Neural cell (in vitro differentiated cells): ENCODE measurements around the gene HLA-F. TPM values are rescaled to one million over a fixed set of nuclear protein-coding genes. Genes with fewer than 3 reads are reported as not detected.

Experiments used
- H2AFZ ChIP-seq: fragments of 200-600, 300-800 bp; sonication (generic), shearing (Covaris generic); 2 replicates; pipeline ENCODE4 v1.6.0; 2014; ENCODE audit warnings: low read depth, mild to moderate bottlenecking, antibody characterized with exemption, low read length, moderate library complexity
- H3F3A ChIP-seq: fragments of 200-600 bp; shearing (Covaris generic); 2 replicates; pipeline ENCODE4 v1.6.1; 2016; ENCODE audit warnings: mild to moderate bottlenecking, moderate library complexity, mixed read lengths, antibody characterized with exemption, low read length; ENCODE audit not compliant: insufficient read depth, poor library complexity, severe bottlenecking
- H3K27ac ChIP-seq: fragments of 200-600, 300-800 bp; sonication (generic), shearing (Covaris generic); 2 replicates; pipeline ENCODE4 v1.5.1; 2014; ENCODE audit warnings: mild to moderate bottlenecking, low read length, moderate library complexity
- H3K27me3 ChIP-seq: fragments of 300-800, 200-600 bp; sonication (generic), shearing (Covaris generic); 2 replicates; pipeline ENCODE4 v1.6.0; 2014; ENCODE audit warnings: mild to moderate bottlenecking, low read depth, low read length, moderate library complexity; ENCODE audit not compliant: insufficient read depth
- H3K36me3 ChIP-seq: fragments of 300-800, 200-600 bp; sonication (generic), shearing (Covaris generic); 2 replicates; pipeline ENCODE4 v1.5.1; 2014; ENCODE audit warnings: mild to moderate bottlenecking, antibody characterized with exemption, low read length, moderate library complexity; ENCODE audit not compliant: insufficient read depth
- H3K4me2 ChIP-seq: fragments of 300-800, 200-600 bp; sonication (generic), shearing (Covaris generic); 2 replicates; pipeline ENCODE4 v1.6.0; 2014; ENCODE audit warnings: mild to moderate bottlenecking, low read length
- H3K4me3 ChIP-seq: fragments of 300-800, 200-600 bp; sonication (generic), shearing (Covaris generic); 2 replicates; pipeline ENCODE4 v1.5.1; 2014; ENCODE audit warnings: mild to moderate bottlenecking, low read length, moderate library complexity
- H3K79me2 ChIP-seq: fragments of 200-600 bp; shearing (Covaris generic); replicated peaks from 2 replicates; pipeline ENCODE4 v1.6.0; 2014; ENCODE audit warnings: mild to moderate bottlenecking, low read length, moderate library complexity; ENCODE audit not compliant: insufficient read depth
- H3K9ac ChIP-seq: fragments of 300-800, 200-600 bp; sonication (generic), shearing (Covaris generic); 2 replicates; pipeline ENCODE4 v1.6.1; 2016; ENCODE audit warnings: mild to moderate bottlenecking, low read length, mixed read lengths
- H3K9me2 ChIP-seq: fragments of 200-600 bp; shearing (Covaris generic); 2 replicates; pipeline ENCODE4 v1.6.1; 2016; ENCODE audit warnings: mild to moderate bottlenecking, low read length, mixed read lengths; ENCODE audit not compliant: insufficient read depth
- H3K9me3 ChIP-seq: fragments of 200-600, 300-800 bp; sonication (generic), shearing (Covaris generic); 2 replicates; pipeline ENCODE4 v1.6.1; 2016; ENCODE audit warnings: mild to moderate bottlenecking, mixed run types, low read length, moderate library complexity, mixed read lengths
- H4K20me1 ChIP-seq: fragments of 200-600 bp; shearing (Covaris generic); 2 replicates; pipeline ENCODE4 v1.6.1; 2016; ENCODE audit warnings: mild to moderate bottlenecking, mixed run types; ENCODE audit not compliant: insufficient read depth
- CTCF ChIP-seq: fragments of 450-650 bp; IDR thresholded peaks from 2 replicates; pipeline ENCODE4 v1.5.1; 2014; ENCODE audit warnings: antibody characterized with exemption, mild to moderate bottlenecking, moderate library complexity; ENCODE audit not compliant: poor library complexity, severe bottlenecking
- EP300 ChIP-seq: fragments of 450-650 bp; conservative IDR thresholded peaks from 2 replicates; pipeline ENCODE4 v1.6.1; 2014; ENCODE audit warnings: antibody characterized with exemption, mild to moderate bottlenecking, moderate library complexity; ENCODE audit not compliant: poor library complexity, severe bottlenecking
- EZH2 ChIP-seq: fragments of 200-600, 300-800 bp; shearing (Covaris generic), sonication (generic); IDR thresholded peaks from 2 replicates; pipeline ENCODE4 v1.6.1; 2014; ENCODE audit warnings: antibody characterized with exemption, low read length, borderline replicate concordance, mild to moderate bottlenecking; ENCODE audit not compliant: insufficient read depth, poor library complexity, severe bottlenecking
- MXI1 ChIP-seq: fragments of 450-650 bp; conservative IDR thresholded peaks from 2 replicates; pipeline ENCODE4 v1.6.1; 2014; ENCODE audit warnings: antibody characterized with exemption, mild to moderate bottlenecking; ENCODE audit not compliant: poor library complexity, severe bottlenecking
- POLR2AphosphoS5 ChIP-seq: IDR thresholded peaks from 2 replicates; pipeline ENCODE4 v1.6.1; 2012
- RAD21 ChIP-seq: fragments of 450-650 bp; conservative IDR thresholded peaks from 2 replicates; pipeline ENCODE4 v1.6.1; 2014; ENCODE audit warnings: antibody characterized with exemption, mild to moderate bottlenecking, moderate library complexity
- REST ChIP-seq: IDR thresholded peaks from 2 replicates; pipeline ENCODE4 v1.6.1; 2012; ENCODE audit warnings: borderline replicate concordance
- SMC3 ChIP-seq: fragments of 450-650 bp; conservative IDR thresholded peaks from 2 replicates; pipeline ENCODE4 v1.6.1; 2014; ENCODE audit warnings: antibody characterized with exemption, mild to moderate bottlenecking, moderate library complexity; ENCODE audit not compliant: poor library complexity
- TAF1 ChIP-seq: IDR thresholded peaks from 2 replicates; pipeline ENCODE4 v1.6.1; 2012; ENCODE audit warnings: low read depth
- polyA plus RNA-seq: library from polyadenylated mRNA; depleted of rRNA; stranded (reverse); fragments of >200 nt; gene quantifications from 2 replicates; pipeline ENCODE4 v1.2.3, GENCODE V29; 2014

The HLA-F gene
- polyA plus RNA-seq, 1 donor from 2014 or later: not detected

GRCh38 chr6:29728875-29729270, 5.6 kb downstream of the HLA-F start:
- Histone ChIP-seq H3K9me3 (no peaks in the 10 kb centered on the region), H3K36me3 (no peaks in the 10 kb centered on the region), H4K20me1 (no peaks in the 10 kb centered on the region), H2AFZ (no peak overlapping the region), H3K4me3 (no peak overlapping the region), H3K4me2 (no peak overlapping the region), H3K9me2 (no peaks in the 10 kb centered on the region), H3K79me2 (no peaks in the 10 kb centered on the region), H3F3A (no peaks in the 10 kb centered on the region), H3K27ac (no peak overlapping the region), H3K9ac (no peak overlapping the region), H3K27me3 (peaks cover 17% of the 10 kb centered on the region)
- TF ChIP-seq TAF1 (no peak), MXI1 (no peak), SMC3 (no peak), CTCF (no peak), EZH2 (no peak), RAD21 (no peak), EP300 (no peak), REST (no peak), POLR2AphosphoS5 (no peak)

GRCh38 chr6:29729774-29730328, 6.6 kb downstream of the HLA-F start:
- Histone ChIP-seq H4K20me1 (no peaks in the 10 kb centered on the region), H3K36me3 (no peaks in the 10 kb centered on the region), H3K9me2 (no peaks in the 10 kb centered on the region), H3K79me2 (no peaks in the 10 kb centered on the region), H2AFZ (no peak overlapping the region), H3K4me2 (no peak overlapping the region), H3F3A (no peaks in the 10 kb centered on the region), H3K4me3 (no peak overlapping the region), H3K27me3 (peaks cover 8% of the 10 kb centered on the region), H3K9me3 (no peaks in the 10 kb centered on the region), H3K27ac (no peak overlapping the region), H3K9ac (no peak overlapping the region)
- no peak for TF ChIP-seq POLR2AphosphoS5
